Peyer's patch (tissue), 4 donors: Measurements from ENCODE around the gene PLCD4.

ENCODE experiments used
- CTCF ChIP-seq, 6 experiments: fragments of 450-650 bp in 4 of 6; fragments of 200-600 bp in 2 of 6; sonication (generic) in 1 of 6; IDR thresholded peaks; one replicate each; pipeline ENCODE4 v1.5.1; 2017 to 2019; ENCODE audit warnings: antibody characterized with exemption in 6 of 6, mild to moderate bottlenecking in 3 of 6, moderate library complexity in 1 of 6
- POLR2A ChIP-seq, 2 donors: fragments of 450-650 bp; IDR thresholded peaks; one replicate each; pipeline ENCODE4 v1.5.1; 2017; ENCODE audit warnings: antibody characterized with exemption in 2 of 2, mild to moderate bottlenecking in 2 of 2, moderate library complexity in 2 of 2

- TF ChIP-seq CTCF (IDR thresholded peaks at IDR 0.05) (no peak), POLR2A (IDR thresholded peaks at IDR 0.05) (no peak)
Observed at GRCh38 chr2:218583983-218584850, 23.5 kb upstream of the PLCD4 start.
